A673 (cell line): ENCODE measurements around the gene SUSD1. TPM values are rescaled to one million over a fixed set of nuclear protein-coding genes. Genes with fewer than 3 reads are reported as not detected.

Experiments used
- BruUV-seq: library from RNA; stranded (reverse); fragments of 400-500 nt; replicated peaks from 2 replicates; lab custom pipeline; 2021; lab: Mats Ljungman, UMichigan
- CTCF ChIA-PET: fragments of 300-600 bp; sonication (Branson Sonifier 250); formaldehyde crosslinking; loops from one replicate; lab custom pipeline; 2022; ENCODE audit warnings: antibody characterized with exemption; lab: Charles Lee
- POLR2A ChIA-PET: fragments of 300-600 bp; sonication (Branson Sonifier 250); formaldehyde crosslinking; loops from one replicate; lab custom pipeline; 2022; ENCODE audit warnings: antibody characterized with exemption; ENCODE audit not compliant: low non-redundant PET; lab: Charles Lee
- DNase-seq: peaks from one replicate; pipeline ENCODE4 v3.0.0-alpha.2; 2015; ENCODE audit warnings: low spot score
- H3K27ac ChIP-seq: fragments of 200-600 bp; sonication (generic); 2 replicates; pipeline ENCODE4 v1.5.1; 2016; ENCODE audit warnings: mixed run types, low read depth, mild to moderate bottlenecking, mixed read lengths, antibody characterized with exemption, low read length; ENCODE audit not compliant: poor library complexity, severe bottlenecking
- H3K27me3 ChIP-seq: fragments of 200-600 bp; sonication (generic); replicated peaks from 2 replicates; pipeline ENCODE4 v1.6.1; 2017; ENCODE audit warnings: mixed run types, low read depth, mild to moderate bottlenecking, mixed read lengths, antibody characterized with exemption, low read length; ENCODE audit not compliant: insufficient read depth, poor library complexity
- H3K36me3 ChIP-seq: fragments of 200-600 bp; sonication (generic); 2 replicates; pipeline ENCODE4 v1.6.1; 2016; ENCODE audit warnings: mixed run types, mild to moderate bottlenecking, mixed read lengths, antibody characterized with exemption, low read length; ENCODE audit not compliant: insufficient read depth, poor library complexity, severe bottlenecking
- H3K4me1 ChIP-seq: fragments of 200-600 bp; sonication (generic); 2 replicates; pipeline ENCODE4 v1.6.1; 2017; ENCODE audit warnings: mixed run types, mild to moderate bottlenecking, mixed read lengths, antibody characterized with exemption, low read length; ENCODE audit not compliant: insufficient read depth, poor library complexity, severe bottlenecking
- H3K4me3 ChIP-seq: fragments of 200-600 bp; sonication (generic); 2 replicates; pipeline ENCODE4 v1.5.1; 2016; ENCODE audit warnings: low read depth, mixed run types, mild to moderate bottlenecking, mixed read lengths, low read length; ENCODE audit not compliant: poor library complexity, severe bottlenecking
- H3K9me3 ChIP-seq: fragments of 200-600 bp; sonication (generic); 2 replicates; pipeline ENCODE4 v1.6.1; 2016; ENCODE audit warnings: mixed run types, low read depth, mild to moderate bottlenecking, mixed read lengths, antibody characterized with exemption, low read length; ENCODE audit not compliant: poor library complexity, severe bottlenecking
- EZH2 ChIP-seq: fragments of 200-600 bp; sonication (generic); IDR thresholded peaks from 2 replicates; pipeline ENCODE4 v1.6.1; 2017; ENCODE audit warnings: borderline replicate concordance, low read depth, mild to moderate bottlenecking, mixed read lengths, antibody characterized with exemption, low read length; ENCODE audit not compliant: poor library complexity, severe bottlenecking
- intact Hi-C: fragments of 100-400 bp; cut with micrococcal nuclease; formaldehyde crosslinking; loops from one replicate; pipeline ENCODE4 v1.10.0; 2022; ENCODE audit not compliant: unreplicated experiment
- total RNA-seq: library from RNA; stranded (reverse); gene quantifications from 2 replicates; pipeline ENCODE4 v1.2.3, GENCODE V29; 2021
- TF ChIP-seq, protein P1 (sequence below): fragments of 300-800, 200-600 bp; sonication (generic); conservative IDR thresholded peaks from 2 replicates; pipeline ENCODE4 v1.5.1; 2017; ENCODE audit warnings: low read depth, mild to moderate bottlenecking, antibody characterized with exemption, low read length, moderate library complexity, mixed read lengths

SUSD1 gene
- total RNA-seq, 1 experiment from 2014 or later, result 14.9 TPM

DNA sequence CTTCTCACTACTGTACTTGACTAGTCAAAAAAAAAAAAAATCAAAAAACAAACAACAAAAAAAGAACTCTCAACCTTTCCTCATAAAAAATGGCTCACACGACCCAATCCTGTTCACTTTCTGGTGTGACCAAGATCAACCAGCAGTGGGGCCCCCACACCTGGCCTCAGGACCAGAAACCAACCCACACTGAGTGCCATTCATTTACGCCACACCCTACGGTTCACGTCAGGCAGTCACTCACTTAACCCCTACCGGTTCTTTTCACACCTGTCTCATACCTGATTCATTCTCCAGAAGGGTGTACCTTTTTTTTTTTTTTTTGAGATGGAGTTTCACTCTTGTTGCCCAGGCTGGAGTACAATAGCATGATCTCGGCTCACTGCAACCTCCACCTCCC is 5.7 kb downstream of the SUSD1 start:
- Histone ChIP-seq H3K27ac (no peak overlapping the region), H3K27me3 (no peaks in the 10 kb centered on the region), H3K4me1 (no peaks in the 10 kb centered on the region), H3K9me3 (no peaks in the 10 kb centered on the region), H3K36me3 (no peaks in the 10 kb centered on the region), H3K4me3 (no peak overlapping the region)
- DNase-seq, result no peak
- POLR2A ChIA-PET, result no interaction called here
- intact Hi-C loops, result no loop called here
- no peak for TF ChIP-seq EZH2
- TF ChIP-seq, protein P1, sequence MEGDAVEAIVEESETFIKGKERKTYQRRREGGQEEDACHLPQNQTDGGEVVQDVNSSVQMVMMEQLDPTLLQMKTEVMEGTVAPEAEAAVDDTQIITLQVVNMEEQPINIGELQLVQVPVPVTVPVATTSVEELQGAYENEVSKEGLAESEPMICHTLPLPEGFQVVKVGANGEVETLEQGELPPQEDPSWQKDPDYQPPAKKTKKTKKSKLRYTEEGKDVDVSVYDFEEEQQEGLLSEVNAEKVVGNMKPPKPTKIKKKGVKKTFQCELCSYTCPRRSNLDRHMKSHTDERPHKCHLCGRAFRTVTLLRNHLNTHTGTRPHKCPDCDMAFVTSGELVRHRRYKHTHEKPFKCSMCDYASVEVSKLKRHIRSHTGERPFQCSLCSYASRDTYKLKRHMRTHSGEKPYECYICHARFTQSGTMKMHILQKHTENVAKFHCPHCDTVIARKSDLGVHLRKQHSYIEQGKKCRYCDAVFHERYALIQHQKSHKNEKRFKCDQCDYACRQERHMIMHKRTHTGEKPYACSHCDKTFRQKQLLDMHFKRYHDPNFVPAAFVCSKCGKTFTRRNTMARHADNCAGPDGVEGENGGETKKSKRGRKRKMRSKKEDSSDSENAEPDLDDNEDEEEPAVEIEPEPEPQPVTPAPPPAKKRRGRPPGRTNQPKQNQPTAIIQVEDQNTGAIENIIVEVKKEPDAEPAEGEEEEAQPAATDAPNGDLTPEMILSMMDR, result no peak
- BruUV-seq, result no TSS peak
- CTCF ChIA-PET, result no interaction called here

DNA sequence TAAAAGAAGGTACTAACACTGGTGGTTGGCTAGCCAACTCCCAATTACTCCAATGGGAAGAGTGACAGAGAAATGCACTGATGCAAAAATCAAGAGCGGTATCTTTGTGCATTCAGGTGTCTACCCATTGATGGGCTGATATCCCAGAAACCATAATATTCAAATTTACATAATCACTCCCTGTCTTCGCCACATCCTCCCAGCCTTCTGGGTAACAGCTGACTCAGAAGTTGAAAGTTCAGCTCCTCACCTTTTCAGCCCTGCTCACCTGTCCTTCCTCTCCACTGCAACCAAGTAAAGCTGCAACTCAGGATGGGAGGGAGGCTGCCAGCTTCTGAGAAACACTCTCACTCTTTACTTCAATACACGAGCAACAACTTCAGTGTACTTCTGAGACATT is 6.9 kb downstream of the SUSD1 start:
- POLR2A ChIA-PET, result no interaction called here
- intact Hi-C loops, result no loop called here
- BruUV-seq, result no TSS peak

DNA sequence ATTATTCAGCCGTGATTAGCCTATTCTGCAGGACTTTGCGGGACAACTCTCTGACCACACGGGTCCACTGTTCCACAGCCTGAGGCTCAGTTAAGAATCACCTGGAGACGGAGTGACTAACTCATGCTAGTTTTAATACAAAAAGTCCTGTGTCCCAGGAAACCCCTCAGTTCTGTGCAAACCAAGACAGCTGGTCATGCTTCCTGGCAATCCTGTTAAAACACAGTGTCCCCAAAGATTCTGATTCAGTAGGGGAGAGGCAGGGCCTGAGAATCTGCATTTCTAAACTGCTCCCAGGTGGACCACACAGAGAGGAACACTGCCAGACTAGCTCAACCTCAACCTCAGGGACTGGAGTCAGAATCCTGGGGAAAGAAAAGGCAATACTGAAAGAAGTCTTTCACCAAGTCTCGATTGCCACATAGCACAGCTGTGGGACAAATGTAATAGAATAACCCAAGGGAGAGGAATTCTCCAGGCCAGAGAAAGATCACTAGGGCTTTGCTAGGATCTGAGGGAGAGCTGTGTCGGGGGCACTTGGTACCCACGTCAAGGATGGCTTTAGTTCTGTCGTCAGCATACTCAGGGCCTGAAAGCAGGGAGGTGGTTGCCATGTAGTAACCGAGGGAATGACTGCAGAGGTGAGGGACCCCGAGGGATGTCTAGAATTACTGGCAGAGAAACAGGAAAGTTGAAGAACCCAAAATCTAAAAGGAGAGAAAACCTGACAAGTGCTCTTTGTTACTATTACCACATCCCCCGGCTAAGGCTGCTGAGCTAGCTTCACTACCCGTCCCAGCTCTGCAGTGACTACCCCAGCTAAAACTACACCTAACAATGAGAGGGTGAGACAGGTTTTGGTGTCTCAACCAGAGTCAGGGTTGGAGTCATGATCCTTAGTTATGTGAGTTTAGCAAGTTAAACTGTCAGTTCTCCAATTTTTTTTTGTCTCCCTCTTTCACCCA is 8.6 kb downstream of the SUSD1 start:
- H3K4me1 ChIP-seq, result no peaks in the 10 kb centered on the region
- H3K27ac ChIP-seq, result no peak overlapping the region
- DNase-seq, result no peak
- H3K27me3 ChIP-seq, result no peaks in the 10 kb centered on the region
- BruUV-seq, result no TSS peak
- ChIA-PET POLR2A (no interaction called here), CTCF (no interaction called here)
- H3K4me3 ChIP-seq, result no peak overlapping the region
- H3K9me3 ChIP-seq, result no peaks in the 10 kb centered on the region
- TF ChIP-seq EZH2, result no peak
- H3K36me3 ChIP-seq, result no peaks in the 10 kb centered on the region
- intact Hi-C loops, result no loop called here

More for the DNA sequence above, 6.9 kb downstream of the SUSD1 start:
- no peak for DNase-seq
- no peaks in the 10 kb centered on the region for H3K9me3 ChIP-seq
- H3K27me3 ChIP-seq, result no peaks in the 10 kb centered on the region
- no peak overlapping the region for H3K27ac ChIP-seq
- no peaks in the 10 kb centered on the region for H3K4me1 ChIP-seq
- no peaks in the 10 kb centered on the region for H3K36me3 ChIP-seq
- no peak for TF ChIP-seq EZH2
- TF ChIP-seq, protein P1, result no peak
- no peak overlapping the region for H3K4me3 ChIP-seq
- CTCF ChIA-PET, result no interaction called here
